LNCaP clone FGC (cell line): ENCODE results near the gene MX2.
"Not testable (repeated sequence)": the region's sequence is repeated elsewhere in the genome, so short reads cannot be mapped to it uniquely, and the experiment has no call there.

Source experiments
- DNase-seq: peaks from one replicate; pipeline ENCODE4 v3.0.0-alpha.2; 2011; ENCODE audit warnings: low read depth
- H3K4me3 ChIP-seq: 2 replicates; pipeline ENCODE4 v1.5.1; 2011; ENCODE audit warnings: mild to moderate bottlenecking, low read depth, low read length, control low read depth
- TF ChIP-seq, protein P1 (sequence below): IDR thresholded peaks from 2 replicates; pipeline ENCODE4 v1.5.1; 2012; ENCODE audit warnings: mild to moderate bottlenecking; ENCODE audit not compliant: control insufficient read depth, insufficient read depth; ENCODE audit errors: extremely low read depth

MX2 gene, protein sequence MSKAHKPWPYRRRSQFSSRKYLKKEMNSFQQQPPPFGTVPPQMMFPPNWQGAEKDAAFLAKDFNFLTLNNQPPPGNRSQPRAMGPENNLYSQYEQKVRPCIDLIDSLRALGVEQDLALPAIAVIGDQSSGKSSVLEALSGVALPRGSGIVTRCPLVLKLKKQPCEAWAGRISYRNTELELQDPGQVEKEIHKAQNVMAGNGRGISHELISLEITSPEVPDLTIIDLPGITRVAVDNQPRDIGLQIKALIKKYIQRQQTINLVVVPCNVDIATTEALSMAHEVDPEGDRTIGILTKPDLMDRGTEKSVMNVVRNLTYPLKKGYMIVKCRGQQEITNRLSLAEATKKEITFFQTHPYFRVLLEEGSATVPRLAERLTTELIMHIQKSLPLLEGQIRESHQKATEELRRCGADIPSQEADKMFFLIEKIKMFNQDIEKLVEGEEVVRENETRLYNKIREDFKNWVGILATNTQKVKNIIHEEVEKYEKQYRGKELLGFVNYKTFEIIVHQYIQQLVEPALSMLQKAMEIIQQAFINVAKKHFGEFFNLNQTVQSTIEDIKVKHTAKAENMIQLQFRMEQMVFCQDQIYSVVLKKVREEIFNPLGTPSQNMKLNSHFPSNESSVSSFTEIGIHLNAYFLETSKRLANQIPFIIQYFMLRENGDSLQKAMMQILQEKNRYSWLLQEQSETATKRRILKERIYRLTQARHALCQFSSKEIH

GRCh38 chr21:41361786-41362604, at the start of gene MX2:
TSS of gene MX2 (plus strand) at chr21:41362027. CDS start at chr21:41376907, 14,880 bp downstream.
- TF ChIP-seq, protein P1, sequence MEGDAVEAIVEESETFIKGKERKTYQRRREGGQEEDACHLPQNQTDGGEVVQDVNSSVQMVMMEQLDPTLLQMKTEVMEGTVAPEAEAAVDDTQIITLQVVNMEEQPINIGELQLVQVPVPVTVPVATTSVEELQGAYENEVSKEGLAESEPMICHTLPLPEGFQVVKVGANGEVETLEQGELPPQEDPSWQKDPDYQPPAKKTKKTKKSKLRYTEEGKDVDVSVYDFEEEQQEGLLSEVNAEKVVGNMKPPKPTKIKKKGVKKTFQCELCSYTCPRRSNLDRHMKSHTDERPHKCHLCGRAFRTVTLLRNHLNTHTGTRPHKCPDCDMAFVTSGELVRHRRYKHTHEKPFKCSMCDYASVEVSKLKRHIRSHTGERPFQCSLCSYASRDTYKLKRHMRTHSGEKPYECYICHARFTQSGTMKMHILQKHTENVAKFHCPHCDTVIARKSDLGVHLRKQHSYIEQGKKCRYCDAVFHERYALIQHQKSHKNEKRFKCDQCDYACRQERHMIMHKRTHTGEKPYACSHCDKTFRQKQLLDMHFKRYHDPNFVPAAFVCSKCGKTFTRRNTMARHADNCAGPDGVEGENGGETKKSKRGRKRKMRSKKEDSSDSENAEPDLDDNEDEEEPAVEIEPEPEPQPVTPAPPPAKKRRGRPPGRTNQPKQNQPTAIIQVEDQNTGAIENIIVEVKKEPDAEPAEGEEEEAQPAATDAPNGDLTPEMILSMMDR: no peak
- H3K4me3 ChIP-seq: no peak within 1 kb of the TSS
- no peak for DNase-seq

- H3K4me3 ChIP-seq, DNase-seq: not testable (repeated sequence)
These were observed 48.3 kb upstream of the MX2 start for GRCh38 chr21:41313285-41314164.

- no peak overlapping the region for H3K4me3 ChIP-seq
- no peak for DNase-seq
- TF ChIP-seq, protein P1: no peak
These were observed 46.1 kb upstream of the MX2 start for GRCh38 chr21:41315726-41316125.

DNA sequence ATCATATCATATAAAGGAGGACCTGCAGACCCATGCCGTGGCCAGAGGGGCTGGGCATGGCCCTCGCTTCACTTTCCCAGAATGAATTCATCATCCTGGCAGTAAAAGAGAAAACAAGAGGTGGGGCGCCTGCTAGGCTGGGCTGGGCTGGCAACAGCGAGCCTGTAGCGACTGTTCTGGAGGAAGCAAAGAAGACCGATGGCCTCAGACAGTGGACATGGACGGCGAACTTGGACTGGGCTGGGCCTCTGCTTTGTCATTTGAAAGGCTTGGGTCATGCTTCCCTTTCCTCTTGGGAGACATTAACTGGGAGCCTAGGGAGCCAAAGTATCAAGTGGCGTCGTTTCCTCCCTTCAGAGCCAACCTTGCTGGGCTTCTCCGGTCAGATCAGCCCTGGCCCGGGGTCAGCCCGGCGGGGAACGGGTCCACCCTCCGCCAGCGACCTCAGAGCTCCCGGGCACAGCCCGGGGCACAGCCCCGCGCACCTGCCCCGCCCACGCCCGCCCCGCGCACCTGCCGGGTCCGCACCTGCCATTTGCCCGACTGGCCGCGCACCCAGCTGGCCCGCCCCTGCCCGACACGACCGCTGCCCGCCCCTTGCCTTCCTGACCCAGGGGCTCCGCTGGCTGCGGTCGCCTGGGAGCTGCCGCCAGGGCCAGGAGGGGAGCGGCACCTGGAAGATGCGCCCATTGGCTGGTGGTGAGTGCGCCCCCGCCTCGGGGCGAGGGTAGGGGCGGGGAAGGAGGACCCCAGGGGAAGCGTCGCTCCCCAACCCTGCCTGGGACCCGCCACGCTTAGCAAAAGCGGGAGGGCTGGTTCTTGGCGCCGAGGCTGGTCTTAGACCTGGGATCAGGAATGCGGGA, 45.4 kb upstream of the MX2 start, which contains the start of gene FAM3B:
TSS of gene FAM3B (plus strand) at position 602 of the 863 bp plus-strand sequence. CDS start at position 681, 79 bp downstream.
- DNase-seq: no peak
- TF ChIP-seq, protein P1: no peak
- H3K4me3 ChIP-seq: no peak within 1 kb of the TSS

DNA sequence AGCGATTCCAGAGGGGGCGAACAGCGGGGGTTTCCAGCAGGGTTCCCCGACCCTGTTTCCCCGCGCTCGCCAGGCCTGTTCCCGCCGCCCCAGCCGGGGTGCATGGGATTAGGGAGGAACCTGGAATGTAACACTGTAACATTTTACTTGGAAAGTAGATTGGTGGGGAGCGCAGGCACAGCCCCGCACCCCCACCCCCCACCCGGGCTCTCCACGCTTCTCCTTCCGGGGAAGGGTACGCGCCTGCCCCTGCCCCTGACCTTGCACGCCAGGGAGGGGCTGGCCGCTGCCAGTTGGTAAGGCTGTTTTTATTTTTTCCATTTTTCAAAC, 44.8 kb upstream of the MX2 start:
- H3K4me3 ChIP-seq: no peak overlapping the region
- TF ChIP-seq, protein P1: no peak

DNA sequence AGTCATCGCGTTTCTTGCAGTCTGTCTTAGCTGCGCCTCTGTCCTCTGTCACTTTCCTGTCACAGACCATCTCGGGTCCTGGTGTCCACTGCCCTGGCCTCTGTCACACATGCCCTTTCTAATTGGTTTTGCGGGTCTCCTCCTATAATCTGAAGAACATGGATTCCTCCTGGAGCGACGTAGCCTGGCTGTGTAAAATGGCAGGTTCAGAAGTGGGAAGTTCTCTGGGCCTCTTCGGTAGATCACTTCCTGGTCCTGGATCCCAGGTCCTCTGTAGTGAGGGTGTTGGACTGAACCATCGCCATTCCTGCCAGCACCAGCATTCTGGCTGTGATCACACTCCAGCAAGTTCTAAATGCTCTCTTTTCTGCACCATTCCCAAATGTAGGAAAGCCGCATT, 44.4 kb upstream of the MX2 start:
- TF ChIP-seq, protein P1: no peak
- no peak overlapping the region for H3K4me3 ChIP-seq
- no peak for DNase-seq

More for the DNA sequence above, 44.8 kb upstream of the MX2 start:
- no peak for DNase-seq
